HCEC 1CT (cell line): ENCODE measurements around the gene NAA50.

Experiments used
- DNase-seq: peaks from one replicate; pipeline ENCODE4 v3.0.0-alpha.2; 2017

Gene NAA50

DNA sequence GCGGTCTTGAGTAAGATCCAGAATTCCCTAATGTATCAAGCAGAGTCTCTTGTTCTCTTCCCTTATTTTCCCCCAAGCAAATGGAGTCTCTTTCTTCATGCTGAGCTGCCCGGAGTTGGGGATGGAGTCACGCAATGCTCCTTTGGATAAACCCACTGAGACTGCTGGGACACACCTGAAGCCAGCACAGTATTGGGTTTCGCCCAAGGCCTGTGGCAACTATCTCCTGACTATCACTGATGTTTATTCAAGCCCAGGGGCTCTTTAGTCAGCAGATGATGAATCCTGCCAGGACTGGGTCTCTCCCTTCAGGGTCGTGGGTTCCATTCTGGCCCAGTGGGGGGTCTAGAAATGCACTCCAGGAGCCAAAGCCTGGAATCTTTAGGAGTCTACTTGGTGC lies 60.9 kb downstream of the NAA50 start:
- no peak for DNase-seq

DNA sequence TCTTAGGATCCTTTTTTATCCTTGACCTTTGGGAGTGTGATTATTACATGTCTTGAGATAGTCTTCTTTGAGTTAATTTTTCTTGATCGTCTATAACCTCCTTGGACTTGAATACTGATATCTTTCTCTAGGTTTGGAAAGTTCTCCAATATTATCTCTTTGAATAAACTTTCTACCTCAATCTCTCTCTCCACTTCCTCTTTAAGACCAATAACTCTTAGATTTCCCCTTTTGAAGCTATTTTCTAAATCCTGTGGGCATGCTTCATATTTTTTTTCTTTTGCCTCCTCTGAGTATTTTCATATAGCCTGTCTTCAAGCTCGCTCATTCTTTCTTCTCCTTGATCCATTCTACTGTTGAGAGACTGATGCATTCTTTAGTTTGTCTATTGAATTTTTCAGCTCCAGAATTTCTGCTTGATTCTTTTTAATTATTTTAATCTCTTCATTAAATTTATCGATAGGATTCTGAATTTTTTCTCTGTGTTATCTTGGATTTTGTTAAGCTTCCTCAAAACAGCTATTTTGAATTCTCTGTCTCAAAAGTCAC lies 61.7 kb downstream of the NAA50 start:
- DNase-seq = no peak

DNA sequence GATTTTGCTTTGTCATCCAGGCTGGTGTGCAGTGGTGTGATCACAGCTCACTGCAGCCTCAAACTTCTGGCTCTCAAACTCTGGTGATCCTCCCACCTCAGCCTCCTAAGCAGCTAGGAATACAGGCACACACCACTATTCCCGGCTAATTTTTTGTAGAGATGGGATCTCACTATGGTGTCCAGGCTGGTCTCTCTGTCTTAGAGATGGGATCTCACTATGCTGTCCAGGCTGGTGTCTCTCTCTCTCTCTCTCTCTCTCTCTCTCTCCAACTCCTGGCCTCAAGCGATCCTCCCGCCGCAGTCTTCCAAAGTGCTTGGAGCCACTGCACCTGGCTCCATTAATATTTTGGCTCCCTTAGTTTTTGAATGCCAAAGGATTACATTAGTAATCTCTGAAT lies 67.3 kb downstream of the NAA50 start:
- DNase-seq = no peak

DNA sequence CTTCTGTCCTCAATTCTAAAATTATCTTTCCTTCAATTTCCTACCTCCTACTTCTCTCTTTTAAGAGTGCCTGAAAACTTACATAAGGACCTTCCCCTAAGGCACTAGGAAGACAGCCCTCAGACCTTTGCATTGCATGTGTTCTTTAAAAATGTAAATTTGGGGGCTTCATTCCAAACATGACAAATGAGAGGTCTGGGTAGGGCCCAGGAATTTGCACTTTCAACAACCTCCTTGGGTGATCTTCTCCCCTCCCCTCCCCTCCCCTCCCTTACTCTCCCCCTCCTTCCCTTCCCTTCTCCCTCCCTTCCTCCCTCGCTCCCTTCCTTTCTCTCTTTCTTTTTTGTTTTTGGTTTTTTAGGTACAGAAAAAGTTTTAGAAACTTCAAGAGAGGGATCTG lies 68.3 kb downstream of the NAA50 start:
- DNase-seq = no peak

DNA sequence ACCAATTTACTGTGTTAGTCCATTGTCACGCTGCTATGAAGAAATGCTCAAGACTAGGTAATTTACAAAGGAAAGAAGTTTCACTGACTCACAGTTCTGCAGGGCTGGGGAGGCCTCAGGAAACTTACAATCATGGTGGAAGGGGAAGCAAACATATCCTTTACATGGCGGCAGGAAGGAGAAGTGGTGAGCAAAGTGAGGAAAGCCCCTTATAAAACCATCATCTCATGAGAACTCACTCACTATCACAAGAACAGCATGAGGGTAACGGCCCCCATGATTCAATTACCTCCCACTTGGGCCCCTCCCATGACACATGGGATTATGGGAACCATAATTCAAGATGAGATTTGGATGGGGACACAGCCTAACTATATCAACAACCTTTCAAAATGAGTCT lies 69.8 kb downstream of the NAA50 start:
- DNase-seq = no peak

DNA sequence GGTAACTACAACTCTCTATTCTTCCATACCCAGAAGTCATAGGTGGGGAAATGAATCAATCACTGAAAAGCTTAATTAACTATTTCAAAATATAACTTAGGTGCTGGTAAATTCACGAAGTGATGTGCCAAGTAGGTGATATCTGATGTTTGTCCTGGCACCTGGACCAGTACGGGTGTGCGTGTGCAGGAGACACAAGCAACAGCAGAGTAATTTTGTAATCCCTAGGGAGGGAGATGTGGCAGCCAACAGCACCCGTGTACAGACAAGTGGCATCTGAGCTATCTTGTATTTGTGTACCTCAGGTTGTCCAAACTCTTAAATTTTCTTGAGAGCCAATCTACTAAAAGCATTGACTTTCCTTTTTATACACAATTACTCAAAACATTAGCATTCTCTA lies 72.5 kb downstream of the NAA50 start:
- DNase-seq = no peak

- DNase-seq = peak; percentile 45
Measured at GRCh38 chr3:113668015-113668414, 78.0 kb downstream of the NAA50 start.
